Neuron (in vitro differentiated cells): ENCODE measurements around the gene SPDYE1.
A peak's percentile ranks its signal among the peaks of the same experiment; 100 is the strongest.
"Not testable (repeated sequence)": the region's sequence is repeated elsewhere in the genome, so short reads cannot be mapped to it uniquely, and the experiment has no call there.

ENCODE experiments used
- H2AFZ ChIP-seq: one replicate; pipeline ENCODE4 v1.6.1; 2013; ENCODE audit warnings: low read depth, mild to moderate bottlenecking, inconsistent platforms, low read length, moderate library complexity
- H3K27me3 ChIP-seq: one replicate; pipeline ENCODE4 v1.6.1; 2013; ENCODE audit warnings: low read length; ENCODE audit not compliant: insufficient read depth
- H3K36me3 ChIP-seq: one replicate; pipeline ENCODE4 v1.6.1; 2013; ENCODE audit warnings: low read length; ENCODE audit not compliant: insufficient read depth
- H3K4me1 ChIP-seq: one replicate; pipeline ENCODE4 v1.6.1; 2013; ENCODE audit warnings: low read length; ENCODE audit not compliant: insufficient read depth
- H3K4me3 ChIP-seq: 2 replicates; pipeline ENCODE4 v1.5.1; 2013; ENCODE audit warnings: mild to moderate bottlenecking, low read length, moderate library complexity
- H3K9me3 ChIP-seq: one replicate; pipeline ENCODE4 v1.6.1; 2013; ENCODE audit warnings: low read length

The SPDYE1 gene

DNA sequence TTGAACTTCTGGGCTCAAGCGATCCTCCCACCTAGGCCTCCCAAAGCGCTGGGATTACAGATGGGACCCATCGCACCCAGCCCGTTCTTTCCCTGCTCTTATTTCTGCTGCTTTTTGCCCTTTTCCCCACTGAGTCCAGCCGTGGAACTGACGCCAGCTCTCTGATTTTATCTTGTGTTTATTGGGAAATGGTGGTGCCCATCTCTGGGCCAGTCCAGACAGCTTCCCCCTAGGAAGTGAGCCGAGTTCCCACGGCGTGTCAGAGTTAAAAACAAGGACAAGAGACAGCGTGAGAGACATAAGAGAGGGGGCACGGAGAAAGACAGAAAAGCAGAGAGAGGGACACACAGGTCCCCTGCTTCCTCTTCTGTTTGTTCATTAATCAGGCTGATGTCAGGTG lies 19.6 kb upstream of the SPDYE1 start:
- not testable (repeated sequence) for H3K36me3 ChIP-seq, H3K9me3 ChIP-seq, H3K27me3 ChIP-seq, H3K4me3 ChIP-seq, H3K4me1 ChIP-seq, H2AFZ ChIP-seq

DNA sequence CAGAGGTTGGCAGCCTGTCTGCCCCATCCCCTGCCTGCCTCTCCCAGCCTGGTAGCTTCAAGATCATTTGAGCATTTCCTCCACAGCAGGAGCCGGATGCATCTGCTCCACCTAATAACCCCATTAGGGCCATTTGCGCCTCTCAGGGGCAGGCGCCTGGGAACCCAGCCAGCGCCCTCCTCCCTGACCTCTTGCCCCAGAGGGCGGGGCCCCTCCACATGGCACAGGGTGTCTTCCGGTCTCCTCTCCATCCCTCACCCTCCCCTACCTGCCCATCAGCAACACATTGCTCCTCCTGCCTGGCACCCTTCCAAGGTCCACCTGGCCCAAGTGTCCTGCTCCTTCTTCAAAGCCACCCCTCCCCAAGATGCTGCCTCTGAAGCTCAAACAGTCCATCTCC lies 14.8 kb upstream of the SPDYE1 start:
- H3K36me3 ChIP-seq, H3K4me3 ChIP-seq, H2AFZ ChIP-seq, H3K9me3 ChIP-seq, H3K27me3 ChIP-seq, H3K4me1 ChIP-seq: not testable (repeated sequence)

GRCh38 chr7:43983736-43984135 lies 14.0 kb upstream of the SPDYE1 start:
- H3K9me3 ChIP-seq, H3K36me3 ChIP-seq, H3K27me3 ChIP-seq, H3K4me1 ChIP-seq, H2AFZ ChIP-seq, H3K4me3 ChIP-seq: not testable (repeated sequence)

- not testable (repeated sequence) for H3K4me1 ChIP-seq, H3K4me3 ChIP-seq, H2AFZ ChIP-seq, H3K27me3 ChIP-seq, H3K36me3 ChIP-seq, H3K9me3 ChIP-seq
Observed at GRCh38 chr7:43985904-43986864, 11.5 kb upstream of the SPDYE1 start.

DNA sequence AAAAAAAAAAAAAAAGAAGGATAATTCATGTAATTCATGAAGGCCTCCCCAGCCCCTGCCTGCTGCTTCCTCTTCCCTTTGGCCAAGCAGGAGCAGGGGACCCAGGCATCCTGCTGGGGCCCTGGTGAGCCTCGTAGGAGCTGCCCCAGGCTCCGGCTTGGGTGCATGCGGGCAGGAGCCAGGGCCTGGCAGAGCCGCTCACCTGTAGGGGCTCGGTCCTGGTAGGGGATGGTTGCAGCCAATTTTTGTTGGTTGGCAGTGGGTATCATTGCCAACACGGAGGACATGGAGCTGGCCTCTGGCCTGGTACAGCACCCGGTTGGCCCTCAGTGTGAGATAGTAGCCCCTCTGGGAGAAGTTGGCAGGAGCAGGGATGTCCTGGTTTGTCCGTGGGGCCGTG lies 10.2 kb upstream of the SPDYE1 start:
- H3K4me3 ChIP-seq, H2AFZ ChIP-seq: not testable (repeated sequence)

GRCh38 chr7:43990011-43990585 lies 7.6 kb upstream of the SPDYE1 start:
- H3K36me3 ChIP-seq, H2AFZ ChIP-seq, H3K4me1 ChIP-seq, H3K4me3 ChIP-seq, H3K27me3 ChIP-seq, H3K9me3 ChIP-seq: not testable (repeated sequence)

More for the DNA sequence above, 10.2 kb upstream of the SPDYE1 start:
- H3K36me3 ChIP-seq, H3K27me3 ChIP-seq, H3K4me1 ChIP-seq, H3K9me3 ChIP-seq: not testable (repeated sequence)

GRCh38 chr7:43990829-43991228 lies 6.9 kb upstream of the SPDYE1 start:
- H2AFZ ChIP-seq, H3K4me1 ChIP-seq, H3K36me3 ChIP-seq, H3K27me3 ChIP-seq, H3K9me3 ChIP-seq, H3K4me3 ChIP-seq: not testable (repeated sequence)

DNA sequence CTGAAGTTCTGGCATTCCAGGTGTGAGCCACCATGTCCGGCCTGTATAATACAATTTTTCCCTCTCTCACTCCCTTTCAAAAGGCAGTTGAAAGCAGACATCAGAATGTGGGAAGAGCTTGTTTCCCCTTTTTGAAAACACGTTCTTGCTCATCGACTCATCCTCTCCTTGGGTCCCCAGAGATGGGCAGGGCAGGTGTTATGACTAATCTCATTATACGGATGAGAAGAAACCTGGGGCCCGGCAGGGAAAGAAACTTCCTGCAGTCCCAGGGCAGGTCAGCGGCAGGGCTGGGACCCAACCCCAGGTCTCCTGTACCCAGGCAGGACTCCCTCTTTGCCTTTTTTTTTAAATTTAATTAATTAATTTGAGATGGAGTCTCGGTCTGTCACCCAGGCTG lies 4.8 kb upstream of the SPDYE1 start:
- H2AFZ ChIP-seq, H3K4me3 ChIP-seq, H3K4me1 ChIP-seq, H3K36me3 ChIP-seq, H3K27me3 ChIP-seq, H3K9me3 ChIP-seq: not testable (repeated sequence)

GRCh38 chr7:43994681-43995080 lies 3.0 kb upstream of the SPDYE1 start:
- not testable (repeated sequence) for H3K27me3 ChIP-seq, H3K4me3 ChIP-seq, H2AFZ ChIP-seq, H3K4me1 ChIP-seq, H3K9me3 ChIP-seq, H3K36me3 ChIP-seq

DNA sequence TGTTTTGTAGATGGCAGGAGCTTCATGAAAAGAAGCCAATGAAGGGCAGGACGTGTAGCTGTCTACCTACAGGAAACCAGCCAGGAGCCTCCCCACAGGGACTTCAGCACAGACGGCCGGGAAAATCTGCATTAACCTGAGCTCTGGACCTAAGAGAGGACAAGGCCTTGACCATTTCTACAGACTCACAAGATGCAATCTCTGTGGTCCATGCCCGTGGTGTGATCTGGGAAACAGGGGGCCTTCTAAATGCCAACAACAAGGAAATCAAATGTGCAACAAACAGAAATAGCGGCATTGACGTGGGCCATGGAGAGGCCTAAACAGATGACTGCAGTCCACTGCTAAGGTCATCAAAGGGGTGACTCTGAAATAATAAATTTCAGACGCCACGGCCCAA lies 14.4 kb downstream of the SPDYE1 start:
- H3K36me3 ChIP-seq, H3K27me3 ChIP-seq, H3K4me1 ChIP-seq, H3K4me3 ChIP-seq, H2AFZ ChIP-seq, H3K9me3 ChIP-seq: not testable (repeated sequence)

DNA sequence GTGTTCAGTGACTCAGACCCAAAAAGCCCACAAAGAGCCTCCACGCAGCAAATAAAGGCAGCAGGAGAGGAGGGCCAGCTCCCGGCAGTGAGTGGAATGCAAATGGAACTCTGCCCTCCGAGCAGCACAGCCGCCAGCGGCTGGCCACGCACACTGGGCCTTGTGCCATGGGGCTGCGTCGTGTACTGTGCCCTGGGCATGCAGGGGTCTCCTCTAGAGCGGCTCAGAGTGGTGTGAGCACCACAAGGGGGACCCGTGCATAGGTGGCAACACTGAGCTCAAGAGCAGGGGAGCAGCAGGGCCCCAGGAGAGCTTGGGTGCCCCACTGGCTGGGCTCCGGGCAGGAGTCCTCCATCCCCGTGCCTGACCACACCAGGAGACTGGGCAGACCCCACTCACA lies 17.4 kb downstream of the SPDYE1 start:
- not testable (repeated sequence) for H2AFZ ChIP-seq, H3K27me3 ChIP-seq, H3K36me3 ChIP-seq, H3K4me1 ChIP-seq, H3K4me3 ChIP-seq, H3K9me3 ChIP-seq

GRCh38 chr7:44018857-44019807 lies 21.4 kb downstream of the SPDYE1 start:
- H3K27me3 ChIP-seq, H2AFZ ChIP-seq: not testable (repeated sequence)
- H3K4me3 ChIP-seq = peak overlapping the region; percentile 93

GRCh38 chr7:44019825-44020224 lies 22.1 kb downstream of the SPDYE1 start:
- not testable (repeated sequence) for H3K4me1 ChIP-seq, H3K36me3 ChIP-seq, H3K27me3 ChIP-seq, H3K4me3 ChIP-seq, H2AFZ ChIP-seq, H3K9me3 ChIP-seq

More at GRCh38 chr7:44018857-44019807, 21.4 kb downstream of the SPDYE1 start:
- not testable (repeated sequence) for H3K36me3 ChIP-seq, H3K9me3 ChIP-seq, H3K4me1 ChIP-seq
